Subcutaneous abdominal adipose tissue (tissue), 5 donors: ENCODE data around the gene EID2B.

Experiments
- H3K27ac ChIP-seq: one replicate; pipeline ENCODE4 v1.7.0; 2013; ENCODE audit warnings: low read depth, mild to moderate bottlenecking, inconsistent platforms, low read length, moderate library complexity
- H3K27me3 ChIP-seq, 5 donors: one replicate each; pipeline ENCODE4 v1.7.0; 2013; ENCODE audit warnings: low read length in 5 of 5, inconsistent platforms in 1 of 5; ENCODE audit not compliant: control insufficient read depth in 5 of 5, insufficient read depth in 4 of 5
- H3K36me3 ChIP-seq, 5 donors: one replicate each; pipeline ENCODE4 v1.7.0; 2013; ENCODE audit warnings: low read length in 5 of 5; ENCODE audit not compliant: control insufficient read depth in 5 of 5, insufficient read depth in 5 of 5
- H3K4me1 ChIP-seq, 5 donors: one replicate each; pipeline ENCODE4 v1.7.0; 2013; ENCODE audit warnings: low read length in 5 of 5, mild to moderate bottlenecking in 3 of 5, moderate library complexity in 1 of 5; ENCODE audit not compliant: control insufficient read depth in 5 of 5, insufficient read depth in 5 of 5
- H3K4me3 ChIP-seq, 5 donors: one replicate each; pipeline ENCODE4 v1.7.0; 2013; ENCODE audit warnings: low read length in 5 of 5, low read depth in 1 of 5
- H3K9ac ChIP-seq, 5 donors: one replicate each; pipeline ENCODE4 v1.7.0; 2013; ENCODE audit warnings: low read length in 5 of 5, mild to moderate bottlenecking in 4 of 5, moderate library complexity in 3 of 5
- H3K9me3 ChIP-seq, 5 donors: one replicate each; pipeline ENCODE4 v1.7.0; 2013; ENCODE audit warnings: low read length in 5 of 5; ENCODE audit not compliant: control insufficient read depth in 5 of 5
- donor health status: healthy.
- donor health status: healthy.
- donor health status: healthy.
- donor health status: healthy.
- donor health status: healthy.

Gene EID2B

GRCh38 chr19:39553082-39553652, 20.5 kb upstream of the EID2B start:
- no peaks in the 10 kb centered on the region for H3K9me3 ChIP-seq

GRCh38 chr19:39550197-39550596, 17.5 kb upstream of the EID2B start:
- peaks cover 0 to 12% (median 0%) of the 10 kb centered on the region in 5 donors for H3K4me1 ChIP-seq
- no peaks in the 10 kb centered on the region for H3K36me3 ChIP-seq
- H3K27me3 ChIP-seq = peaks cover 0 to 11% (median 5%) of the 10 kb centered on the region in 5 donors
- H3K9me3 ChIP-seq = no peaks in the 10 kb centered on the region
- H3K4me3 ChIP-seq = no peak overlapping the region
- no peak overlapping the region for H3K27ac ChIP-seq
- no peak overlapping the region for H3K9ac ChIP-seq

More at GRCh38 chr19:39553082-39553652, 20.5 kb upstream of the EID2B start:
- Histone ChIP-seq H3K36me3 (no peaks in the 10 kb centered on the region), H3K27me3 (peaks cover 0 to 6% (median 2%) of the 10 kb centered on the region in 5 donors), H3K9ac (no peak overlapping the region), H3K4me3 (no peak overlapping the region), H3K27ac (no peak overlapping the region), H3K4me1 (peaks cover 0 to 20% (median 2%) of the 10 kb centered on the region in 5 donors)

GRCh38 chr19:39546599-39546998, 13.9 kb upstream of the EID2B start:
- H3K4me3 ChIP-seq = no peak overlapping the region
- no peaks in the 10 kb centered on the region for H3K36me3 ChIP-seq
- no peak overlapping the region for H3K9ac ChIP-seq
- peaks cover 0 to 5% (median 0%) of the 10 kb centered on the region in 5 donors for H3K4me1 ChIP-seq
- H3K27me3 ChIP-seq = peaks cover 0 to 4% (median 3%) of the 10 kb centered on the region in 5 donors
- no peak overlapping the region for H3K27ac ChIP-seq
- no peaks in the 10 kb centered on the region for H3K9me3 ChIP-seq

- no peaks in the 10 kb centered on the region for H3K36me3 ChIP-seq
- H3K27ac ChIP-seq = no peak overlapping the region
These were observed 12.3 kb upstream of the EID2B start for GRCh38 chr19:39544911-39545310.

GRCh38 chr19:39544226-39544903, 11.7 kb upstream of the EID2B start:
- no peak overlapping the region for H3K9ac ChIP-seq
- H3K4me3 ChIP-seq = no peak overlapping the region
- H3K9me3 ChIP-seq = no peaks in the 10 kb centered on the region
- peaks cover 0 to 4% (median 3%) of the 10 kb centered on the region in 5 donors for H3K27me3 ChIP-seq
- H3K27ac ChIP-seq = no peak overlapping the region
- peaks cover 0 to 9% (median 5%) of the 10 kb centered on the region in 5 donors for H3K4me1 ChIP-seq
- no peaks in the 10 kb centered on the region for H3K36me3 ChIP-seq

More at GRCh38 chr19:39544911-39545310, 12.3 kb upstream of the EID2B start:
- no peaks in the 10 kb centered on the region for H3K9me3 ChIP-seq
- H3K4me1 ChIP-seq = peaks cover 0 to 7% (median 4%) of the 10 kb centered on the region in 5 donors
- no peak overlapping the region for H3K4me3 ChIP-seq
- H3K9ac ChIP-seq = no peak overlapping the region
- peaks cover 0 to 4% (median 3%) of the 10 kb centered on the region in 5 donors for H3K27me3 ChIP-seq

- H3K9ac ChIP-seq = no peak overlapping the region
- H3K27me3 ChIP-seq = peaks cover 0 to 4% (median 3%) of the 10 kb centered on the region in 5 donors
- no peaks in the 10 kb centered on the region for H3K36me3 ChIP-seq
- H3K4me3 ChIP-seq = no peak overlapping the region
- H3K4me1 ChIP-seq = peaks cover 0 to 18% (median 13%) of the 10 kb centered on the region in 5 donors
- H3K9me3 ChIP-seq = no peaks in the 10 kb centered on the region
- no peak overlapping the region for H3K27ac ChIP-seq
These were observed 10.8 kb upstream of the EID2B start for GRCh38 chr19:39543477-39543857.

GRCh38 chr19:39542206-39542605, 9.6 kb upstream of the EID2B start:
- H3K27ac ChIP-seq = no peak overlapping the region
- no peaks in the 10 kb centered on the region for H3K36me3 ChIP-seq
- no peaks in the 10 kb centered on the region for H3K9me3 ChIP-seq
- H3K9ac ChIP-seq = peak overlapping the region in 1 of 5 donors; percentile 51
- peaks cover 0 to 19% (median 13%) of the 10 kb centered on the region in 5 donors for H3K4me1 ChIP-seq
- H3K27me3 ChIP-seq = peaks cover 0 to 4% (median 1%) of the 10 kb centered on the region in 5 donors
- no peak overlapping the region for H3K4me3 ChIP-seq

GRCh38 chr19:39540333-39540673, 7.7 kb upstream of the EID2B start:
- Histone ChIP-seq H3K4me3 (peak overlapping the region in 3 of 5 donors; percentile 86 to 92 (median 89)), H3K27ac (no peak overlapping the region), H3K4me1 (peaks cover 0 to 19% (median 13%) of the 10 kb centered on the region in 5 donors), H3K9me3 (no peaks in the 10 kb centered on the region), H3K36me3 (no peaks in the 10 kb centered on the region), H3K9ac (peak overlapping the region in 1 of 5 donors; percentile 64), H3K27me3 (no peaks in the 10 kb centered on the region)

GRCh38 chr19:39539518-39540332, 7.1 kb upstream of the EID2B start, which contains the start of gene EID2:
EID2 (minus strand) TSS chr19:39540161; CDS start chr19:39540079, 82 bp downstream.
- no peaks in the 10 kb centered on the region for H3K27me3 ChIP-seq
- H3K27ac ChIP-seq = peak within 1 kb of the TSS; percentile 88
- peak within 1 kb of the TSS; percentile 80 to 92 (median 89) for H3K4me3 ChIP-seq
- no peaks in the 10 kb centered on the region for H3K36me3 ChIP-seq
- peaks cover 0 to 19% (median 13%) of the 10 kb centered on the region in 5 donors for H3K4me1 ChIP-seq
- H3K9ac ChIP-seq = peak within 1 kb of the TSS; percentile 84 to 98 (median 93)
- no peaks in the 10 kb centered on the region for H3K9me3 ChIP-seq
